Measurements from ENCODE around the gene ITIH1. TPM values are rescaled to one million over a fixed set of nuclear protein-coding genes. Genes with fewer than 3 reads are reported as not detected.

ITIH1 gene
- total RNA-seq, 2 experiments from 2014 or later = not detected

DNA sequence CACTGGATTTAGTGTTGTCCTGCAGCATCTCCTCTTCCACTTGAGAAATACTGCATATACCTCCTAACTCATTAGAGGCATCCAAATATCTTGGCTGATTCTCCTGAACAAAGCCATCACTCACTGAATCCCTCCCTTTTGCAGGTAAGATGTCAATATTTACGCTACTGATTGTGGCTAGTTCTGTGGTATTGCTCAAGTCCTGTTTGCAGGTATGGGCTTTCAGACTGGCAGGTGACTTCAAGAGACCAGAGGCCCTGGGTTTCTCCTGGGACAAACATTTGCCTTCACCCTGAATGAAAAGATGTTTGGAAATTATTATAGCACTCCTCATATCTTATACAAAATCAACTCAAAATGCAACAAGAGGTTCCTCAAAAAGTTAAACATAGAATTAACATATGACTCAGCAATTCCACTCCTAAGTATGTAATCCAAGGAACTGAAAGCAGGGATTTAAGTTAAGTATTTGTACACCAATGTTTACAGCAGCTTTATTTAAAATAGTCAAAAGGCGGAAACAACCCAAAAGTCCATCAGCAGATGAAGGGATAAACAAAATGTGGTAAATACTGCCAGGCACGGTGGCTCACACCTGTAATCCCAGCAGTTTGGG is 25.2 kb upstream of the ITIH1 start:
- POLR2A ChIA-PET = no interaction called here

DNA sequence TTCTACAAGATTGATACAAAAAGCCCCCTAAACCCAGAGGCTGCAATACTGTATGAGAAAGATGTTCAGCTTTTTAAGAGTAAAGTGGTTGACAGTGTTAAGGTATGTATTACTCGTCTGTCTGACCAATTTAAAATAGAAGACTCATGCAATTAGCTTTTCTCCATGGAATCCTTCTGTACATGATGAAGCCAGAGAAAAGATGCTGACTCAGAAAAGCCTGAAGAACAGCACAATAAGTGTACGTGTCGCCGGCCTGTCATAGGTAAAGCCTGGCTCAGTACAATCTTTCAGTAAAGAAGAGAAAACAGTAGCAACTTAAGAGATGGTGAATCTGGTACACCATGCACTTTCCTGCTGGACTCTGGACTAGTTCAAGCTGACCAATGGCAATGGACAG is 23.0 kb upstream of the ITIH1 start:
- H3K36me3 Mint-ChIP-seq (ENCODE audit: low read depth) = peaks cover 80% of the 10 kb centered on the region
- H3K27ac Mint-ChIP-seq = no peak overlapping the region
- Histone ChIP-seq H3K27me3 (ENCODE audit: control insufficient read depth in 1 of 2, insufficient read depth in 2 of 2, low read length in 2 of 2) (no peaks in the 10 kb centered on the region), H3K4me3 (ENCODE audit: low read length) (no peak overlapping the region), H3K9me3 (ENCODE audit: control insufficient read depth in 1 of 2, insufficient read depth in 1 of 2, low read length in 2 of 2) (no peaks in the 10 kb centered on the region), H3K4me1 (ENCODE audit: insufficient read depth, low read length) (no peaks in the 10 kb centered on the region), H3K36me3 (ENCODE audit: insufficient read depth, low read length) (peaks cover 50% of the 10 kb centered on the region), H3K27ac (ENCODE audit: low read depth in 1 of 2, low read length in 2 of 2) (no peak overlapping the region)
- DNase-seq = no peak
- ChIA-PET CTCF (no interaction called here), POLR2A (no interaction called here)
- no peaks in the 10 kb centered on the region for H3K9me3 Mint-ChIP-seq
- TF ChIP-seq, protein P1, sequence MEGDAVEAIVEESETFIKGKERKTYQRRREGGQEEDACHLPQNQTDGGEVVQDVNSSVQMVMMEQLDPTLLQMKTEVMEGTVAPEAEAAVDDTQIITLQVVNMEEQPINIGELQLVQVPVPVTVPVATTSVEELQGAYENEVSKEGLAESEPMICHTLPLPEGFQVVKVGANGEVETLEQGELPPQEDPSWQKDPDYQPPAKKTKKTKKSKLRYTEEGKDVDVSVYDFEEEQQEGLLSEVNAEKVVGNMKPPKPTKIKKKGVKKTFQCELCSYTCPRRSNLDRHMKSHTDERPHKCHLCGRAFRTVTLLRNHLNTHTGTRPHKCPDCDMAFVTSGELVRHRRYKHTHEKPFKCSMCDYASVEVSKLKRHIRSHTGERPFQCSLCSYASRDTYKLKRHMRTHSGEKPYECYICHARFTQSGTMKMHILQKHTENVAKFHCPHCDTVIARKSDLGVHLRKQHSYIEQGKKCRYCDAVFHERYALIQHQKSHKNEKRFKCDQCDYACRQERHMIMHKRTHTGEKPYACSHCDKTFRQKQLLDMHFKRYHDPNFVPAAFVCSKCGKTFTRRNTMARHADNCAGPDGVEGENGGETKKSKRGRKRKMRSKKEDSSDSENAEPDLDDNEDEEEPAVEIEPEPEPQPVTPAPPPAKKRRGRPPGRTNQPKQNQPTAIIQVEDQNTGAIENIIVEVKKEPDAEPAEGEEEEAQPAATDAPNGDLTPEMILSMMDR (IDR thresholded peaks at IDR 0.05) = no peak
- intact Hi-C loops (cut with DNase I, micrococcal nuclease) = no loop called here
- no peak for ATAC-seq (ENCODE audit: poor library complexity)
- H3K4me3 Mint-ChIP-seq = no peak overlapping the region
- no peaks in the 10 kb centered on the region for H3K27me3 Mint-ChIP-seq
- H3K4me1 Mint-ChIP-seq (ENCODE audit: low read depth) = no peaks in the 10 kb centered on the region

More for the DNA sequence above, 25.2 kb upstream of the ITIH1 start:
- Histone ChIP-seq H3K4me3 (ENCODE audit: low read length) (no peak overlapping the region), H3K4me1 (ENCODE audit: insufficient read depth, low read length) (no peaks in the 10 kb centered on the region), H3K27me3 (ENCODE audit: control insufficient read depth in 1 of 2, insufficient read depth in 2 of 2, low read length in 2 of 2) (no peaks in the 10 kb centered on the region), H3K27ac (ENCODE audit: low read depth in 1 of 2, low read length in 2 of 2) (no peak overlapping the region), H3K9me3 (ENCODE audit: control insufficient read depth in 1 of 2, insufficient read depth in 1 of 2, low read length in 2 of 2) (no peaks in the 10 kb centered on the region), H3K36me3 (ENCODE audit: insufficient read depth, low read length) (peaks cover 48% of the 10 kb centered on the region)
- TF ChIP-seq, protein P1 (IDR thresholded peaks at IDR 0.05) = no peak
- Mint-ChIP-seq H3K4me3 (no peak overlapping the region), H3K4me1 (ENCODE audit: low read depth) (no peaks in the 10 kb centered on the region), H3K36me3 (ENCODE audit: low read depth) (peaks cover 75% of the 10 kb centered on the region), H3K9me3 (no peaks in the 10 kb centered on the region), H3K27me3 (no peaks in the 10 kb centered on the region), H3K27ac (no peak overlapping the region)
- intact Hi-C loops (cut with DNase I, micrococcal nuclease) = no loop called here
- no peak for ATAC-seq (ENCODE audit: poor library complexity)
- CTCF ChIA-PET = no interaction called here
- no peak for DNase-seq

DNA sequence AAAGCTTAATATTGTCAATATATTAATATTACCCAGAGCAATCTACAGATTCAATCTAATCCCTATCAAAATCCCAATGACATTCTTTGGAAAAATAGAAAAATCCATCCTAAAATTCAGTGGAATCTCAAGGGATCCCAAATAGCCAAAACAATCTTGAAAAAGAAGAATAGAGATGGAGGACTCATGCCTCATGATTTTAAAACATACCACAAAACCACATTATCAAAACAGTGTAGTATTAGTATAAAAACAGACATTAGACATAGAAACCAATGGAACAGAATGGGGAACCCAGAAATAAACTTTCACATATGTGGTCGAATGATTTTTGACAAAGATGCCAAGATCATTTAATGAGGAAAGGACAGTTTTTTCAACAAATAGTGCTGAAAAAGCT is 21.3 kb upstream of the ITIH1 start:
- no peak for DNase-seq
- intact Hi-C loops (cut with DNase I, micrococcal nuclease) = no loop called here
- H3K27ac Mint-ChIP-seq = no peak overlapping the region
- Histone ChIP-seq H3K36me3 (ENCODE audit: insufficient read depth, low read length) (peaks cover 46% of the 10 kb centered on the region), H3K9me3 (ENCODE audit: control insufficient read depth in 1 of 2, insufficient read depth in 1 of 2, low read length in 2 of 2) (no peaks in the 10 kb centered on the region), H3K27me3 (ENCODE audit: control insufficient read depth in 1 of 2, insufficient read depth in 2 of 2, low read length in 2 of 2) (no peaks in the 10 kb centered on the region), H3K4me1 (ENCODE audit: insufficient read depth, low read length) (no peaks in the 10 kb centered on the region), H3K27ac (ENCODE audit: low read depth in 1 of 2, low read length in 2 of 2) (no peak overlapping the region), H3K4me3 (ENCODE audit: low read length) (no peak overlapping the region)
- peaks cover 80% of the 10 kb centered on the region for H3K36me3 Mint-ChIP-seq (ENCODE audit: low read depth)
- H3K4me1 Mint-ChIP-seq (ENCODE audit: low read depth) = no peaks in the 10 kb centered on the region
- no peaks in the 10 kb centered on the region for H3K9me3 Mint-ChIP-seq
- H3K27me3 Mint-ChIP-seq = no peaks in the 10 kb centered on the region
- ChIA-PET CTCF (no interaction called here), POLR2A (no interaction called here)
- TF ChIP-seq, protein P1 (IDR thresholded peaks at IDR 0.05) = no peak
- no peak for ATAC-seq (ENCODE audit: poor library complexity)
- H3K4me3 Mint-ChIP-seq = no peak overlapping the region
